ENCODE measurements around the gene PFKFB3.

- TF ChIP-seq POLR2A (IDR thresholded peaks at IDR 0.05), result no peak
- no peak for TF ChIP-seq CTCF (IDR thresholded peaks at IDR 0.05 in 8 of 11, conservative IDR thresholded peaks at IDR 0.05 in 3 of 11)
Observed at GRCh38 chr10:6204063-6204340, 1.3 kb downstream of the PFKFB3 start.

Data from spleen (tissue), 7 donors.